HG03135 (cell line): ENCODE results near the gene EPB41L4A.
A peak's percentile ranks its signal among the peaks of the same experiment; 100 is the strongest.
"Not testable (repeated sequence)": the region's sequence is repeated elsewhere in the genome, so short reads cannot be mapped to it uniquely, and the experiment has no call there.

Source experiments
- ATAC-seq: cut with Tn5 transposase; IDR thresholded peaks from one replicate; pipeline ENCODE4 v1.9.1; 2021; ENCODE audit warnings: mild to moderate bottlenecking, moderate library complexity; ENCODE audit not compliant: unreplicated experiment

Gene EPB41L4A

DNA sequence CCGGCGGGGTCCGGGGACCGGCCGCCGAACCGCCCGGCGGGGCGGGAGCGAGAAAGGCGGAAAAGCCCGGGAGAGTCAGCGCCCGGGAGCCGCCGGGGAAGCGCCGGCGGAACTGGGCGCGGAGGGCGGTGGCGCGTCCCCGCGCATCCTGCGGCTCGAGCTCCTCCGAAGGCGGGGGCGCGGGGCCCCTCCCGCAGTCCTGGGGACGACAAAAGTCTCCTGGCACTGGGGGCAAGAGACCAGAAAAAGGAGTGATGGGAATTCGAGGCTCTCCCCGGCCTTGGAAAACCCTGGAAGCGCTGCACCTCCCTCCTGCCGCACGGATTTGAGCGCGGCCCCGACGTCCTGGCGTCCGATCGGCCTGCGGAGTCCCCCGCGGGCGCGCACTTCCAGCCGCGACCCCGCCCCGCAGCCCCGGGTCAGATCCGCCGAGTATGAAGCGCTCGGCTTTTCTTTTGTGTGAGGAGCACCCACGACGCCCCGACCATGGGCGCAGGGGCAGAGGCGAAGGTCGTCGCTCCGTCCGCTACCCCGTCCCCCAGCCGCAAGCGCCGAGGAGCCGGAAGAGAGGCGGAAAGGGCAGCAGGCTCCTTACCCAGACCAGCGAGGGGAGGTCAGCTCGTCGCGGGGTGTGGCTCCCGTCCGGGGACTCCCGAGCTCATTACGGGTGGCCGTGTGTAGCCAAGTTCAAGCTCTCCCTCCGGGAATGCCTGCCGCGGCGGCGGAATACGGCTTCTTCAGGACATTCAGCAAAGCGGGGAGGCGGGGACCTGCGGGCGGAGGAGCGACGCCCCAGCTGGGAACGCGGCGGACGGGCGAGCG lies at the start of gene EPB41L4A:
Gene EPB41L4A, minus strand, starts transcription at position 114 of the 822 bp plus-strand sequence. CDS start 238 bp downstream, outside the sequence.
- peak; percentile 12 for ATAC-seq

DNA sequence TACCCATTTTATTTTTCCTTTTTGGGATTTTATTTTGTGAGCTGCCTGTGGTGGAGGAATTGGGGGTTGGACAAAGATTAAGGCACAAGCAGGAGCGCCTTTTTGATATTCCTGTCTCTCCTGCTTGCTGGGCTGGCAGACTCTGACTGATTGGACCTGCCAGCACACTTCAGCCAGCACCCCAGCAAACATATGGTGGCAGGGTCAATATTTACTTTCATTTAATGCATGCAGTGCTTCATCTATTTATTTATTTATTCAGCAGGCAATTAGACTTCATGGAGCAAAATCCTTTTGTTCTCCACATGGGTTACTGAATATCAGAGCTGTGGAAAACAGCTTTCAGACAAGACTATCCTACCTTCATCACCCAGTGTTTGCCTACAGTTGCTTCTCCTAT lies 48.4 kb upstream of the EPB41L4A start:
- ATAC-seq: no peak

- ATAC-seq: not testable (repeated sequence)
These were observed 47.2 kb upstream of the EPB41L4A start for GRCh38 chr5:112466261-112466660.

DNA sequence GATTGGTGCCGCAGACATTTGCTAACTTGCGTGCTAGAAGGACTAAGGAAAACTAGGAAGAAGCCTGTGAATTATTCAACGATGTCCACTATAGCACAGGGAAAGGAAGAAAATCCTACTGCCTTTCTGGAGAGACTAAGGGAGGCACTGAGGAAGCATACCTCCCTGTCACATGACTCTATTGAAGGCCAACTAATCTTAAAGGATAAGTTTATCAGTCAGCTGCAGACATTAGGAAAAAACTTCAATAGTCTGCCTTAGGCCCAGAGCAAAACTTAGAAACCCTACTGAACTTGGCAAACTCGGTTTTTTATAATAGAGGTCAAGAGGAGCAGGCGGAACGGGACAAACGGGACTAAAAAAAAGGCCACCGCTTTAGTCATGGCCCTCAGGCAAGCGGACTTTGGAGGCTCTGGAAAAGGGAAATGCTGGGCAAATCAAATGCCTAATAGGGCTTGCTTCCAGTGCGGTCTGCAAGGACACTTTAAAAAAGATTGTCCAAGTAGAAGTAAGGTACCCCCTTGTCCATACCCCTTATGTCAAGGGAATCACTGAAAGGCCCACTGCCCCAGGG lies 28.2 kb upstream of the EPB41L4A start:
- ATAC-seq: not testable (repeated sequence)

DNA sequence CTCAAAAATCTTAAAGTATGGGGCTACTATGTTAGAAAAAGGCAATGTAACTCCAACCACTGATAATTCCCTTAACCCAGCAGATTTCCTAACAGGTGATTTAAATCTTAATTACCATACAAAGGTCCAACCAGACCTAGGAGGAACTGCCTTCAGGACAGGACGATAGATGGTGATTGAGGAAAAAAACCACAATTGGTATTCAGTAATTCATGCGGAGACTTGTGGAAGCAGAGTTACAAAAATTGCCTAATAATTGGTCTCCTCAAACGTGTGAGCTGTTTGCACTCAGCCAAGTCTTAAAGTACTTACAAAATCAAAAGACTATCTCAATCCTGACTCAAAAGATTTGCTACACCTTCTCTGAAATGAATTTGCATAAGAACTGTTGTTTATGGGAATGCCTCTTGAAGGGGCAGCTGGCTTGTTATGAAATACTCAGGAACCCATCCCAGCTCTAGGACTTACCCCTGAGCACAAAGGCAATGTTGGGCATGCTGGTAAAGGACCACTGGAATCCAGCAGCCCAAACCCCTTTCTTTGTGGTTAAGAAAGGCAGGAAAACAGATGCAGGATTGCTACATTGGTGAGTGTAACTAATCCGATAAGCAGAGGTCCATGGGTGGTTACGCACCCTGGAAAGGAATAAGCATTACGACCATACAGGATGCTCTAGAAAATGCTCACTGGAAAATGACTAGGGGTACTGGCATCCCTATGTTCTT lies 26.7 kb upstream of the EPB41L4A start:
- no peak for ATAC-seq

DNA sequence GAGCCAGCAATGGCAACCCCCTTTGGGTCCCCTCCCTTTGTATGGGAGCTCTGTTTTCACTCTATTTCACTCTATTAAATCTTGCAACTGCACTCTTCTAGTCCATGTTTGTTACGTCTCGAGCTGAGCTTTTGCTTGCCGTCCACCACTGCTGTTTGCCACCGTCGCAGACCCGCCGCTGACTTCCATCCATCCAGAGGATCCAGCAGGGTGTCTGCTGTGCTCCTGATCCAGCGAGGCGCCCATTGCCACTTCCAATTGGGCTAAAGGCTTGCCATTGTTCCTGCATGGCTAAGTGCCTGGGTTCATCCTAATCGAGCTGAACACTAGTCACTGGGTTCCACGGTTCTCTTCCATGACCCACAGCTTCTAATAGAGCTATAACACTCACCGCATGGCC lies 24.9 kb upstream of the EPB41L4A start:
- ATAC-seq: not testable (repeated sequence)

DNA sequence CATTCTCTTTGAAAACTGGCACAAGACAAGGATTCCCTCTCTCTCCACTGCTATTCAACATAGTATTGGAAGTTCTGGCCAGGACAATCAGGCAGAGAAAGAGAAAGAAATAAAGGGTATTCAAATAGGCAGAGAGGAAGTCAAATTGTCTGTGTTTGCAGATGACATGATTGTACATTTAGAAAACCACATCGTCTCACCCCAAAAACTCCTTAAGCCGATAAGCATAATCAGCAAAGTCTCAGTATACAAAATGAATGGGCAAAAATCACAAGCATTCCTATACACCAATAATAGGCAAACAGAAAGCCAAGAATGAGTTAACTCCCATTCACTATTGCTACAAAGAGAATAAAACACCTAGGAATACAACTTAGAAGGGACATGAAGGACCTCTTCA lies 21.0 kb upstream of the EPB41L4A start:
- ATAC-seq: no peak

DNA sequence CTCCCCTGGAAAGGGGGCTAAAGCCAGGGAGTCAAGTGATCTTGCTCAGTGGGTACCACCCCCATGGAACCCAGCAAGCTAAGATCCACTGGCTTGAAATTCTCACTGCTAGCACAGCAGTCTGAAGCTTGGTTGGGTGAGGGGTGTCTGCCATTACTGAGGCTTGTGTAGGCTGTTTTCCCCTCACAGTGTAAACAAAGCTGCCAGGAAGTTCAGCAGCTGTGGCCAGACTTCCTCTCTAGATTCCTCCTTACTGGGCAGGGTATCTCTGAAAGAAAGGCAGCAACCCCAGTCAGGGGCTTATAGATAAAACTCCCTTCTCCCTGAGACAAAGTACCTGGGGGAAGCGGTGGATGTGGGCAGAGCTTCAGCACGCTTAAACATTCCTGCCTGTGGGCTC lies 17.1 kb upstream of the EPB41L4A start:
- no peak for ATAC-seq

DNA sequence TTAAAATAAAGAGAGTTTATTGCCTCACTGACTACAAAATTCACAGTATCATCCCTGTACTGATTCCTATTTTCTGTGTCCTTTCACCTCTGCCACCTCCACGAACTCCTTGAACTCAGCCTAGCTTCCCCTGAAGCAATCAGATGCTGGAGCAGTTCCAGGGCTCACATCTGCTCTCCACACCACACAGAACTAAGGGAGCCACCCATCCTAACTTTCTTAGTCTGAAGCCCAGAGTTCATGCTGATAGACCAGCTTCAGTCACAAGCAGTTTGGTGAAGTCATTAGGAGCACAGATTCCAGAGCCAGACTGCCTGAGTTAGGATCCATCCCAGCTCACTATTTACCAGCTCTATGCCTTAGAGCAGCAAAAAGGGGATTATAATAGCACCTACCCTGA lies 15.6 kb upstream of the EPB41L4A start:
- no peak for ATAC-seq

- not testable (repeated sequence) for ATAC-seq
These were observed 7.1 kb upstream of the EPB41L4A start for GRCh38 chr5:112426202-112426601.

DNA sequence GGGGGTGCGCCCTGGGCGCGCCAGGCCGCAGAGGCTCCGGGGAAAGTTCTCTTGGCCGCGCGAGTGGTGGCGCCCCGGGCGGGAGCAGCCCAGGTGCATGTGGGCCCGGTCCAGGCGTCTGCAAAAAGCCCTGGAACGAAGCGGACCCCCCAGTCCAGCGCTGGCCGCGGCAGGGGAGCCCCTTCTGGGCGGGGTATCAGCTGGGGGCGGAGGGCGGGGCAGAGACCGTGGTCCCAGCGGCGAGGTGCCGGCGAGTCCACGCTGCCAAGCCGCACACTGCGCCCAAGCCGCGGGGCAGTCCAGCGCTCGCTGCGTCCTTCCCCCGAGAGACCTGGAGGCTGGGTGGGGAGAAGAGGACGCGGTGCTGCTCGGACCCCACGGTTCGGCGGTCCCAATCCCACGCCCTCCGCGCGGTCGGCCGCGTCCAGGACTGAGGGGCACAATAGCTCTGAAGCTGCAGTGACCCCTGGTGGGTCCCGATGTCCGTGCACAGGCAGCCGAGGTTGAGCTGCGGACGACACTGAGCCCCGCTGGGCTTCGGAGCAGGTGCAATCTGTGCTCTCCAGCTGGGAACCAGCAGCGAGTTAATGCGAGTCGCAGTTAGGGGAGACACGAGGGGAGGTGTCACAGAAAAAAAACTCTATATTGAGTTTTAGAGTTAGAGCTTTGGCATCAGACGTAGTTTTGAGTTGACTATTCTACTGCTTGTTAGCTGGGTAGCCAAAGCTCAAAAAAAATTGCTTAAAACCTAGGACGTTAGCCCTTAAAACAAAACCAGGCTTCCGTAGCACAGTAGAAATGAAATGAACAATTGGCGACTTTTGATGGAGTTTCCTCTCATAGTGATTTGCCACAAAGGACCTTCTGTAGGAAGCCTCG lies 1.1 kb upstream of the EPB41L4A start:
- peak; percentile 85 for ATAC-seq

DNA sequence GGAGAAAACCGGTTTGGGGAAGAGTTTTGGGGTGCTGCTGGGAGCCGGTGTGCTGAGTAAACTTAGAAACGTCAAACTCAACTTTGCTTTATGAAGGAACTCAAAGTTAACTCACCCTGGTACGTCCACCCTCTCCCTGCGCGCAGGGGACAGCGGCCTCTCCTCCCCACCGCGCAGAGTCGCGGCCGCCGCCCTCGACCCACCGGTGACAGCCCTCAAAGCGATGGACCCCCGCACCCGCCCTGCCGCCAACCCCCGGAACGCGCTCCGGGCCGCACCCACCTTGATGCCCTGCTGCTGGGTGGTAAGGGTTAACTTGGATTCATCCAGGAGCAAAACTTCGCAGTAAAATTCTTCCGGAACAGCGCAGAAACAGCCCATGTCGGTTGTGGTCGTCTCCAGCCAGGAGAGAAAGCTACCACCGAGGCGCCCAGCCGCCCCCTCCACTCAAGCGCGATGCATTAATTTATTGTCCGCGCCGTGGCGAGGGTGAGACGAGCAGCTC lies 366 bp downstream of the EPB41L4A start:
- ATAC-seq: no peak

DNA sequence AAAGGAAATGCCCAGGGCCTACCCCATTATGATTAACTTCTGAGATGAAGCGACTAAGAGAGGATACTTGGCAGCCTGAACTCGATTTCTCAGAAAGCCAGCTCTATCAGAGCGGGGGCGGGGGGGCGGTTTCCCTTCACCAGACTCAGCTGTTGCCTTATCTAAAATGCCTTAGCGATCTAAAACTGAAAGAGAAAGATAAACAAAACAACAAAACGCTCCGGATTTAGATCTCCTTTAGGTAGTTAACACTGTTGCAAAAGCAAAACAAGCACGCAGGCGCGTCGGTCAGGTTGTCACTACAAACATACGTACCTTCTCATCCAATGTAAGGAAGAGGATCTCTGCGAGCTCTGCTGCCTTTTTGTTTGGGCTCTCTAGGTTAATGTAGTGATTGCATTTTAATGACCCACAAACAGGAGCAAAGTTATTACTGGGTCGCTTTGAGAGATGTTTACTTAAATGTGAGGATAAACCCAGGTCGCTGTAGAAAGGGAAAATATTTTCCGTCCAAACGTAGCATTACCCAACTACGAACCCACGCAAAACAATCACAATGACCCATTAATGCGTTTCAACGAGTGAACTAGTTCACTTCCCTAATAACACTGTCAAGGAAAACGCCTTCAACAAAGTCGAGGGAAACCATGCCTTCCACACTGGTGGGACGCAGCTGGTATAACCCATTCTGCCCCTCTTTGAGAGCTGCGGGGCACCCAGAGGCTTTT lies 982 bp downstream of the EPB41L4A start:
- ATAC-seq: peak; percentile 56

- no peak for ATAC-seq
These were observed 3.5 kb downstream of the EPB41L4A start for GRCh38 chr5:112415552-112415951.

DNA sequence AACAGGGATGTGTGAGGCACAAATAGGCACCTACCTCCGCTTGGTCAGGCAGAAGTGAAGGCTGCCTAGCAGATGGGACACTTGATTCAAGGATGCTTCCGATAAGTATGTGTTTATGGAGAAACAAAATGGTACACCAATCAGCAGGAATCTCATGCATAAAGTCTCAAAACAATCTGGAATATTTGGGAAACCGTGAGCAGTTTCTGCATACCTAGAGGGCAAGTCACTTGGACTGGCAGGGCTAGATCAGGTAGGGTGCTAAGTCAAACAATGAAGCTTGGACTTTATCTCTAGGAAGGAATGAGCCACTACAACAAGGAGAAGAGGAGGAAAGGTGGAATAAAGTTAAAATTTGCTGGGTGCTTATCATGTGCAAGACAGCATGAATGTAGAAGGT lies 5.5 kb downstream of the EPB41L4A start:
- ATAC-seq: no peak

DNA sequence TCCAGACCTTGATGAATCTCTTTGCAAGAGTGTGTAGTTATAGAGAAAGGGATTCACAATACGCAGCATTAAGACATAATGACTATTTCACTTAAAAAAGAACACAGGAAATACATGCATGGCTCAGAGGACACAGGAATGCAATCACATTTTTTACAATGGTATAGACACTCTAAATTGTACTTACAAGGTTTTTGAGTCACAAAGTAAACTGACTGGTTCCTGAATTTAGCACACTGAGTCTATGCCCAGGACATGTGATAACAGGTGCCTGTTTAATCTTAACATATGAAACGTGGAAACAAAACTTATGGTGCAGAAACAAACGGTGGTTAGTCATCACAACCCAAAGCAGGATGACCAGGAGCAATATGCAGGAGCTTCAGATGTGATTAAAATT lies 6.7 kb downstream of the EPB41L4A start:
- no peak for ATAC-seq

DNA sequence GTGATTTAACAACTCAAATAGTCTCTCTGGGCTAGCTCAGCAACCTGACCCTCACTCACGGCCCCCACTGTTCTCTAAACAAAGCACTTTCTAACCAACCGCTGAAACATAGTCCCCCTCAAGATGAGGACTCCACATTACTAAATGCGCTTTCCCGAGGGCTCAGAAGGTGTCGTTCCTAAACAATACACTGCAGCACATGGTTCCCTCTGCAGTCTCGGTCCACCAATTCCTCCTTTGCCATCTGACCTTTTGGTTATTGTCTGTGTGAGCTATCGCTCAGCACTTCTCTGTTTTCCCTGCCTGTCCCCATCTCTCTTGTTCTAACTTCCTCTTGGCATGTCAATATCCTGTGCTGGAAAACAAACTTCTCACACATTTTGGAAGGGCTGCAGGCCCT lies 7.2 kb downstream of the EPB41L4A start:
- no peak for ATAC-seq

DNA sequence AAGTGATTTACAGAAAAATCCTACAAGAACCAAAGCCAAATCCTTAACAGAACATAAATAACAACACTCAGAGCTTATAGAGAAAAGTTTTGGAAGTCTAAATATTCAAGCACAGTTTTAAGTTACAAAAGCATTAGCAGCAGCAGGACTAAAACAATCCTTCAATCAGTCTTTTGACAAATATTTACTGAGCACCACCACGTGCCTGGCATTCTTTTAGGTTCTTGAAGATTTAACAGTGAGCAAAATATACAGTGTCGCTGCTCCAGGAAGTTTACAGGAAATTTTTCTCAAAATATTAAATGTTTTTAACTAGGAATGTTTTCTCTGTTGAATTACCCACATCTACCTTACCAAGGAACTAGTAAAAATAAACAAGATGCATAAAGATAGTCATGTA lies 11.4 kb downstream of the EPB41L4A start:
- ATAC-seq: no peak

DNA sequence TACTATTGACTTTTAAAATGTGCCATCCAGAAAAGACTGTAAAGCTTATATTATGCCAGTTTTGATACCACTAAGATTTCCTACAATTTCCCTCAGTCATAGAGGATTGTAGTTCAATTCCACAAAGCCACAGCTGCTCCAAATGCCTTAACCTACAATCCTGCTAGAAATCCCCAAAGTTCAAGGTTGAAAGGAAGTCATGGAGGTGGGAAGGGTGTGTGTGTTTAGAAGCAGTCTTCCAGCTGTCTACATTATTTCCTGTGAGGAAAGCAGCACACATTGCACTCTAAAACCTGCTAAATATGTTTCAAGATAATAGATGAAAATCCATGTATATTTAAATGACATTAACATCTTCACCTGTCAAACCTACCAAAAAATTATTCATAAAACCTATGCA lies 11.8 kb downstream of the EPB41L4A start:
- no peak for ATAC-seq

DNA sequence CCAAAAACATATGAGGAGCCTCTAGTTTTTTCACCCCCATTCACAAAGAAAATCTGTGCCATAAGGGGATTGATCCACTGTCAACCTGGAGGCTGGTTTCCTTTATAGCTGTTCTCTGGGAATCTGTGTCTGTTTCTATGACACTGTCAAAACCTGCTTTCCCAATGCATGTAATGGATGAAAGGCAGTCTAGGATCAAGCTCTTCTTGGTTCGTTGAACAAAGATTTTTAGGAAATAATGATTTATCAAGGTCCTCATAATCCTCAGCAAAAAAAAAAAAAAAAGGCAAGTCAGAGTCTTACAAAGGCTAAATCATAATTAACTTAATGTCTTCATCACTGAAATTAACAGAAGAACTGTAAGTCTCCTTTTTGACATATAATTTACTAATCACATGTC lies 16.0 kb downstream of the EPB41L4A start:
- no peak for ATAC-seq
